Adrenal gland (tissue), 12 donors: ENCODE measurements around the gene CDCA7. TPM values are rescaled to one million over a fixed set of nuclear protein-coding genes. Genes with fewer than 3 reads are reported as not detected.

Source experiments
- DNase-seq, 7 donors: peaks; one replicate each; pipeline ENCODE4 v3.0.0-alpha.2; 2019 to 2020
- H3K27ac ChIP-seq, 5 donors: fragments of 200-600 bp; sonication (generic) in 4 of 5; 1 replicate in 3 of 5; 2 replicates in 2 of 5; pipeline versions ENCODE4 v1.5.1 to v1.8.0; 2016 to 2020; ENCODE audit warnings: mild to moderate bottlenecking in 1 of 5
- H3K27me3 ChIP-seq: fragments of 200-600 bp; 2 replicates; pipeline ENCODE4 v1.8.0; 2021
- H3K36me3 ChIP-seq, 2 donors: fragments of 200-600 bp; replicated peaks in 1 of 2; 1 replicate in 1 of 2; 2 replicates in 1 of 2; pipeline versions ENCODE4 v1.5.1 to v1.8.0; 2018 to 2022
- H3K4me1 ChIP-seq, 2 donors: fragments of 200-600 bp; replicated peaks in 1 of 2; 1 replicate in 1 of 2; 2 replicates in 1 of 2; pipeline versions ENCODE4 v1.5.1 to v1.8.0; 2018 to 2021
- H3K4me3 ChIP-seq, 4 donors: fragments of 200-600 bp; sonication (generic) in 3 of 4; one replicate each; pipeline ENCODE4 v1.5.1; 2016 to 2018
- H3K9me3 ChIP-seq, 3 donors: fragments of 200-600 bp; sonication (generic) in 1 of 3; replicated peaks in 1 of 3; 1 replicate in 2 of 3; 2 replicates in 1 of 3; pipeline versions ENCODE4 v1.5.1 to v1.8.0; 2016 to 2021
- POLR2A ChIP-seq, 2 donors: fragments of 450-650 bp; IDR thresholded peaks; one replicate each; pipeline ENCODE4 v1.6.1; 2017; ENCODE audit warnings: antibody characterized with exemption in 2 of 2, mild to moderate bottlenecking in 2 of 2, moderate library complexity in 1 of 2
- WGBS, 4 donors: extraction: QIAGEN DNeasy Blood & Tissue Kit in 2 of 4; methylation state at CpG; one replicate each; pipeline versions ENCODE4 v1.1.5 to v1.1.7; 2013 to 2017; 5-methylcytosine and 5-hydroxymethylcytosine counted together
- intact Hi-C, 2 donors: fragments of 100-400 bp; cut with DNase I; formaldehyde crosslinking; loops; one replicate each; pipeline versions ENCODE4 v1.14.1 to v1.15.0; 2022 to 2023
- polyA plus RNA-seq, 3 donors: library from polyadenylated mRNA; stranded (reverse); fragments of 200-250 nt in 2 of 3; fragments of 350-450 nt in 1 of 3; fragmentation: Illumina TruSeq in 1 of 3; extraction: RNeasy Lipid Tissue Mini Kit (QIAGEN cat#74804) in 1 of 3; gene quantifications; one replicate each; pipeline ENCODE4 v1.2.3, GENCODE V29; 2013 to 2014
- total RNA-seq, 9 donors: library from RNA; depleted of rRNA in 4 of 9; stranded (reverse); fragments of >200 nt in 4 of 9; fragments of 120-200 nt in 1 of 9; fragmentation: NEBNext Ultra II Directional in 1 of 9; extraction: Animal tissue kit (Norgen Biotek cat#: 25700) in 1 of 9; gene quantifications; one replicate each; pipeline versions ENCODE4 v1.1.0 to v1.2.4, GENCODE V29; 2013 to 2023
- TF ChIP-seq, protein P1 (sequence below), 6 experiments: fragments of 450-650 bp in 4 of 6; fragments of 200-600 bp in 2 of 6; sonication (generic) in 1 of 6; IDR thresholded peaks; 1 replicate in 5 of 6; 2 replicates in 1 of 6; pipeline versions ENCODE4 v1.5.1 to v1.8.0; 2016 to 2021; ENCODE audit warnings: antibody characterized with exemption in 6 of 6, mild to moderate bottlenecking in 2 of 6, moderate library complexity in 1 of 6
- donor health status: healthy with polysubstance abuse.
- donor health status: Bipolar disorder and iron deficiency.
- donor health status: DM: yes; HTN: yes; CAD: no.
- donor health status: DM: no; HTN: no; CAD: no.
- donor health status: DM: no; HTN: no; CAD: no.
- donor health status: DM: yes; HTN: yes; CAD: no.

Gene CDCA7
- total and polyA plus RNA-seq, 12 donors = 0.14 to 4.4 (median 0.61) TPM; not detected in 1

GRCh38 chr2:173417341-173417740 lies 62.7 kb downstream of the CDCA7 start:
- no peaks in the 10 kb centered on the region for H3K9me3 ChIP-seq
- no peaks in the 10 kb centered on the region for H3K36me3 ChIP-seq
- 69 to 80% (median 77%) methylated on average over 4 of the region's 4 CpGs for WGBS, 4 donors
- no peaks in the 10 kb centered on the region for H3K27me3 ChIP-seq
- no peak for TF ChIP-seq POLR2A (IDR thresholded peaks at IDR 0.05)
- TF ChIP-seq, protein P1, sequence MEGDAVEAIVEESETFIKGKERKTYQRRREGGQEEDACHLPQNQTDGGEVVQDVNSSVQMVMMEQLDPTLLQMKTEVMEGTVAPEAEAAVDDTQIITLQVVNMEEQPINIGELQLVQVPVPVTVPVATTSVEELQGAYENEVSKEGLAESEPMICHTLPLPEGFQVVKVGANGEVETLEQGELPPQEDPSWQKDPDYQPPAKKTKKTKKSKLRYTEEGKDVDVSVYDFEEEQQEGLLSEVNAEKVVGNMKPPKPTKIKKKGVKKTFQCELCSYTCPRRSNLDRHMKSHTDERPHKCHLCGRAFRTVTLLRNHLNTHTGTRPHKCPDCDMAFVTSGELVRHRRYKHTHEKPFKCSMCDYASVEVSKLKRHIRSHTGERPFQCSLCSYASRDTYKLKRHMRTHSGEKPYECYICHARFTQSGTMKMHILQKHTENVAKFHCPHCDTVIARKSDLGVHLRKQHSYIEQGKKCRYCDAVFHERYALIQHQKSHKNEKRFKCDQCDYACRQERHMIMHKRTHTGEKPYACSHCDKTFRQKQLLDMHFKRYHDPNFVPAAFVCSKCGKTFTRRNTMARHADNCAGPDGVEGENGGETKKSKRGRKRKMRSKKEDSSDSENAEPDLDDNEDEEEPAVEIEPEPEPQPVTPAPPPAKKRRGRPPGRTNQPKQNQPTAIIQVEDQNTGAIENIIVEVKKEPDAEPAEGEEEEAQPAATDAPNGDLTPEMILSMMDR (IDR thresholded peaks at IDR 0.05) = no peak
- no peak overlapping the region for H3K4me3 ChIP-seq
- H3K4me1 ChIP-seq = no peaks in the 10 kb centered on the region
- intact Hi-C loops = no loop called here
- no peak for DNase-seq
- H3K27ac ChIP-seq = no peak overlapping the region

- intact Hi-C loops = no loop called here
Measured at GRCh38 chr2:173417802-173418201, 63.1 kb downstream of the CDCA7 start.

More at GRCh38 chr2:173417802-173418201, 63.1 kb downstream of the CDCA7 start:
- no peaks in the 10 kb centered on the region for H3K36me3 ChIP-seq
- TF ChIP-seq, protein P1 (IDR thresholded peaks at IDR 0.05) = no peak
- no peak for TF ChIP-seq POLR2A (IDR thresholded peaks at IDR 0.05)
- no peaks in the 10 kb centered on the region for H3K4me1 ChIP-seq
- H3K27me3 ChIP-seq = no peaks in the 10 kb centered on the region
- no peak for DNase-seq
- no peak overlapping the region for H3K27ac ChIP-seq
- no peak overlapping the region for H3K4me3 ChIP-seq
- no peaks in the 10 kb centered on the region for H3K9me3 ChIP-seq
